ENCODE measurements around the gene MALAT1. TPM values are rescaled to one million over a fixed set of nuclear protein-coding genes. Genes with fewer than 3 reads are reported as not detected.
"Not testable (repeated sequence)": the region's sequence is repeated elsewhere in the genome, so short reads cannot be mapped to it uniquely, and the experiment has no call there.

MALAT1 gene
- total RNA-seq, 8 experiments from 2014 or later: 4,364 to 49,781 (median 11,043) TPM

DNA sequence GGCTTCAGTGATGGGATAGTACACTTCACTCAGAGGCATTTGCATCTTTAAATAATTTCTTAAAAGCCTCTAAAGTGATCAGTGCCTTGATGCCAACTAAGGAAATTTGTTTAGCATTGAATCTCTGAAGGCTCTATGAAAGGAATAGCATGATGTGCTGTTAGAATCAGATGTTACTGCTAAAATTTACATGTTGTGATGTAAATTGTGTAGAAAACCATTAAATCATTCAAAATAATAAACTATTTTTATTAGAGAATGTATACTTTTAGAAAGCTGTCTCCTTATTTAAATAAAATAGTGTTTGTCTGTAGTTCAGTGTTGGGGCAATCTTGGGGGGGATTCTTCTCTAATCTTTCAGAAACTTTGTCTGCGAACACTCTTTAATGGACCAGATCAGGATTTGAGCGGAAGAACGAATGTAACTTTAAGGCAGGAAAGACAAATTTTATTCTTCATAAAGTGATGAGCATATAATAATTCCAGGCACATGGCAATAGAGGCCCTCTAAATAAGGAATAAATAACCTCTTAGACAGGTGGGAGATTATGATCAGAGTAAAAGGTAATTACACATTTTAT is 4.6 kb downstream of the MALAT1 start:
- H3K4me3 ChIP-seq: peak overlapping the region; percentile 50 to 89 (median 60)
- WGBS, 10 experiments: 0 to 11% (median 2%) methylated on average over 1 to 3 of the region's 3 CpGs; no CpG with 5 or more reads in 2 of the 10 experiments
- peaks cover 0 to 1% of the 10 kb centered on the region in 2 donors for H3K4me1 ChIP-seq (replicated peaks in 1 of 2)
- in situ Hi-C loops (cut with MboI; ENCODE audit: low pct_unique_long_range_greater_than_20kb in 2 of 9, low sequenced_read_pairs in 9 of 9, unreplicated experiment in 9 of 9): loop anchor here in 8 of 9 experiments (10.0 to 25.0 kb wide), 3 partner anchors 79 to 141 kb away; partner anchors contain the start of genes NEAT1 (in 7 of the 8) and TIGD3 (in 1 of the 8)
- no peak for ATAC-seq (replicated peaks in 6 of 8)
- no peak overlapping the region for H3K27ac ChIP-seq

DNA sequence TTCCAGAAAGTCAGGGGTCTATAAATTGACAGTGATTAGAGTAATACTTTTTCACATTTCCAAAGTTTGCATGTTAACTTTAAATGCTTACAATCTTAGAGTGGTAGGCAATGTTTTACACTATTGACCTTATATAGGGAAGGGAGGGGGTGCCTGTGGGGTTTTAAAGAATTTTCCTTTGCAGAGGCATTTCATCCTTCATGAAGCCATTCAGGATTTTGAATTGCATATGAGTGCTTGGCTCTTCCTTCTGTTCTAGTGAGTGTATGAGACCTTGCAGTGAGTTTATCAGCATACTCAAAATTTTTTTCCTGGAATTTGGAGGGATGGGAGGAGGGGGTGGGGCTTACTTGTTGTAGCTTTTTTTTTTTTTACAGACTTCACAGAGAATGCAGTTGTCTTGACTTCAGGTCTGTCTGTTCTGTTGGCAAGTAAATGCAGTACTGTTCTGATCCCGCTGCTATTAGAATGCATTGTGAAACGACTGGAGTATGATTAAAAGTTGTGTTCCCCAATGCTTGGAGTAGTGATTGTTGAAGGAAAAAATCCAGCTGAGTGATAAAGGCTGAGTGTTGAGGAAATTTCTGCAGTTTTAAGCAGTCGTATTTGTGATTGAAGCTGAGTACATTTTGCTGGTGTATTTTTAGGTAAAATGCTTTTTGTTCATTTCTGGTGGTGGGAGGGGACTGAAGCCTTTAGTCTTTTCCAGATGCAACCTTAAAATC is 5.3 kb downstream of the MALAT1 start:
- peaks cover 0 to 6% of the 10 kb centered on the region in 2 donors for H3K4me1 ChIP-seq (replicated peaks in 1 of 2)
- WGBS, 10 experiments: 0 to 20% (median 4%) methylated on average over 1 to 3 of the region's 3 CpGs; no CpG with 5 or more reads in 1 of the 10 experiments
- no peak for ATAC-seq (replicated peaks in 6 of 8)
- peak overlapping the region; percentile 50 to 89 (median 60) for H3K4me3 ChIP-seq
- peak overlapping the region in 1 of 2 donors; percentile 22 for H3K27ac ChIP-seq
- in situ Hi-C loops (cut with MboI; ENCODE audit: low pct_unique_long_range_greater_than_20kb in 2 of 9, low sequenced_read_pairs in 9 of 9, unreplicated experiment in 9 of 9): loop anchor here in 8 of 9 experiments (10.0 to 25.0 kb wide), 3 partner anchors 79 to 142 kb away; partner anchors contain the start of genes NEAT1 (in 7 of the 8) and TIGD3 (in 1 of the 8)

DNA sequence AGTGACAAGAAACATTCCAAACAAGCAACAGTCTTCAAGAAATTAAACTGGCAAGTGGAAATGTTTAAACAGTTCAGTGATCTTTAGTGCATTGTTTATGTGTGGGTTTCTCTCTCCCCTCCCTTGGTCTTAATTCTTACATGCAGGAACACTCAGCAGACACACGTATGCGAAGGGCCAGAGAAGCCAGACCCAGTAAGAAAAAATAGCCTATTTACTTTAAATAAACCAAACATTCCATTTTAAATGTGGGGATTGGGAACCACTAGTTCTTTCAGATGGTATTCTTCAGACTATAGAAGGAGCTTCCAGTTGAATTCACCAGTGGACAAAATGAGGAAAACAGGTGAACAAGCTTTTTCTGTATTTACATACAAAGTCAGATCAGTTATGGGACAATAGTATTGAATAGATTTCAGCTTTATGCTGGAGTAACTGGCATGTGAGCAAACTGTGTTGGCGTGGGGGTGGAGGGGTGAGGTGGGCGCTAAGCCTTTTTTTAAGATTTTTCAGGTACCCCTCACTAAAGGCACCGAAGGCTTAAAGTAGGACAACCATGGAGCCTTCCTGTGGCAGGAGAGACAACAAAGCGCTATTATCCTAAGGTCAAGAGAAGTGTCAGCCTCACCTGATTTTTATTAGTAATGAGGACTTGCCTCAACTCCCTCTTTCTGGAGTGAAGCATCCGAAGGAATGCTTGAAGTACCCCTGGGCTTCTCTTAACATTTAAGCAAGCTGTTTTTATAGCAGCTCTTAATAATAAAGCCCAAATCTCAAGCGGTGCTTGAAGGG is 6.0 kb downstream of the MALAT1 start:
- no peak for ATAC-seq (replicated peaks in 6 of 8)
- H3K4me1 ChIP-seq (replicated peaks in 1 of 2): peaks cover 0 to 6% of the 10 kb centered on the region in 2 donors
- in situ Hi-C loops (cut with MboI; ENCODE audit: low pct_unique_long_range_greater_than_20kb in 2 of 9, low sequenced_read_pairs in 9 of 9, unreplicated experiment in 9 of 9): loop anchor here (5.0 to 25.0 kb wide), 4 partner anchors 80 to 143 kb away; partner anchors contain the start of genes NEAT1 (in 8 of the 9) and TIGD3 (in 1 of the 9)
- peak overlapping the region in 1 of 2 donors; percentile 28 for H3K27ac ChIP-seq
- H3K4me3 ChIP-seq: peak overlapping the region; percentile 50 to 89 (median 60)
- 0 to 46% (median 20%) methylated on average over 1 to 7 of the region's 8 CpGs; no CpG with 5 or more reads in 1 of the 10 experiments for WGBS, 10 experiments

DNA sequence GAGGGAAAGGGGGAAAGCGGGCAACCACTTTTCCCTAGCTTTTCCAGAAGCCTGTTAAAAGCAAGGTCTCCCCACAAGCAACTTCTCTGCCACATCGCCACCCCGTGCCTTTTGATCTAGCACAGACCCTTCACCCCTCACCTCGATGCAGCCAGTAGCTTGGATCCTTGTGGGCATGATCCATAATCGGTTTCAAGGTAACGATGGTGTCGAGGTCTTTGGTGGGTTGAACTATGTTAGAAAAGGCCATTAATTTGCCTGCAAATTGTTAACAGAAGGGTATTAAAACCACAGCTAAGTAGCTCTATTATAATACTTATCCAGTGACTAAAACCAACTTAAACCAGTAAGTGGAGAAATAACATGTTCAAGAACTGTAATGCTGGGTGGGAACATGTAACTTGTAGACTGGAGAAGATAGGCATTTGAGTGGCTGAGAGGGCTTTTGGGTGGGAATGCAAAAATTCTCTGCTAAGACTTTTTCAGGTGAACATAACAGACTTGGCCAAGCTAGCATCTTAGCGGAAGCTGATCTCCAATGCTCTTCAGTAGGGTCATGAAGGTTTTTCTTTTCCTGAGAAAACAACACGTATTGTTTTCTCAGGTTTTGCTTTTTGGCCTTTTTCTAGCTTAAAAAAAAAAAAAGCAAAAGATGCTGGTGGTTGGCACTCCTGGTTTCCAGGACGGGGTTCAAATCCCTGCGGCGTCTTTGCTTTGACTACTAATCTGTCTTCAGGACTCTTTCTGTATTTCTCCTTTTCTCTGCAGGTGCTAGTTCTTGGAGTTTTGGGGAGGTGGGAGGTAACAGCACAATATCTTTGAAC is 6.8 kb downstream of the MALAT1 start:
- peak overlapping the region; percentile 50 to 89 (median 60) for H3K4me3 ChIP-seq
- peaks cover 0 to 6% of the 10 kb centered on the region in 2 donors for H3K4me1 ChIP-seq (replicated peaks in 1 of 2)
- in situ Hi-C loops (cut with MboI; ENCODE audit: low pct_unique_long_range_greater_than_20kb in 2 of 9, low sequenced_read_pairs in 9 of 9, unreplicated experiment in 9 of 9): loop anchor here (5.0 to 25.0 kb wide), 4 partner anchors 81 to 143 kb away; partner anchors contain the start of genes NEAT1 (in 8 of the 9) and TIGD3 (in 1 of the 9)
- H3K27ac ChIP-seq: peak overlapping the region; percentile 10 to 28
- WGBS, 10 experiments: 8 to 61% (median 39%) methylated on average over 4 to 12 of the region's 12 CpGs; no CpG with 5 or more reads in 2 of the 10 experiments
- no peak for ATAC-seq (replicated peaks in 6 of 8)

DNA sequence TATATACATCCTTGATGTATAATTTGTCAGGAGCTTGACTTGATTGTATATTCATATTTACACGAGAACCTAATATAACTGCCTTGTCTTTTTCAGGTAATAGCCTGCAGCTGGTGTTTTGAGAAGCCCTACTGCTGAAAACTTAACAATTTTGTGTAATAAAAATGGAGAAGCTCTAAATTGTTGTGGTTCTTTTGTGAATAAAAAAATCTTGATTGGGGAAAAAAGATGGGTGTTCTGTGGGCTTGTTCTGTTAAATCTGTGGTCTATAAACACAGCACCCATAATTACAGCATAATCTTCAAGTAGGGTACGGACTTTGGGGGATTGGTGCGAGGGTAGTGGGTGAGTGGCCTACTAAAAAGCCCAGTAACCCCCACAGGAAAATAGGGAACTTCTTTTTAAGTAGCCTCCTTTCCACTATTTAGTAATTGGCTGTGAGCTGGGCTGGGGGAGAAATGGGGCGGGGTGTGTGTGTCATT is 7.5 kb downstream of the MALAT1 start:
- H3K4me3 ChIP-seq: peak overlapping the region; percentile 50 to 89 (median 60)
- in situ Hi-C loops (cut with MboI; ENCODE audit: low pct_unique_long_range_greater_than_20kb in 2 of 9, low sequenced_read_pairs in 9 of 9, unreplicated experiment in 9 of 9): loop anchor here (5.0 to 25.0 kb wide), 4 partner anchors 82 to 144 kb away; partner anchors contain the start of genes NEAT1 (in 8 of the 9) and TIGD3 (in 1 of the 9)
- no peak for ATAC-seq (replicated peaks in 6 of 8)
- 5 to 92% (median 50%) methylated on average over 1 to 4 of the region's 4 CpGs; no CpG with 5 or more reads in 1 of the 10 experiments for WGBS, 10 experiments
- peaks cover 0 to 6% of the 10 kb centered on the region in 2 donors for H3K4me1 ChIP-seq (replicated peaks in 1 of 2)
- peak overlapping the region; percentile 10 to 28 for H3K27ac ChIP-seq

DNA sequence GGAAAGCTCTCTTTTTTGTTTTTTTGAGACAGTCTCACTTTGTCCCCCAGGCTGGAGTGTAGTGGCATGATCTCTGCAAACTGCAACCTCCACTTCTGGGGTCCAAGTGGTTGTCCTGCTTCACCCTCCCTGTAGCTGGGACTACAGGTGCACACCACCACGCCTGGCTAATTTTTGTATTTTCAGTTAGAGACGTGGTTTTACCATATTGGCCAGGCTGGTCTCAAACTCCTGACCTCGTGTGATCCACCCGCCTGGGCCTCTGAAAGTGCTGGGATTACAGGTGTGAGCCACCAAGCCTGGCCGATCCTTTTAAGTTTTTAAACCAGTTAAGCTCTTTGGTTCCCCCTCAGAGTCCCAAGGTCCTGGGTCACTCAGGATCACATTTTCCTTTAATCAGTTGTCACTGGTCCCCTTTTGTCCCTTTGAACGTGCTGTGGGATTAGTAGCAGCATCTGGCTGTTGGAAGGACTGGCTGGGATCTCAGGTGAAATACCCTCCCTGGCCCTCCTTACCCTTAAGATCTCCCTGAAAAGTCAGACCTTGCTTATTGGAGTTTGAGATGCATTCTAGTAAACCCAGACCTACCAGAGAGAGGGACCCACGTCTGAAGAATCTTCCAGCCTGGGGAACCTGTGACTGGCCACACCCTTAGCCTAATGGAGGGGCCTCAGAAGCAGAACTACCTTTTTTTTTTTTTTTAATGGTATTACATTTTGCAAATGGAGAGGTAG is 8.1 kb downstream of the MALAT1 start:
- Histone ChIP-seq H3K4me1 (replicated peaks in 1 of 2) (peaks cover 0 to 6% of the 10 kb centered on the region in 2 donors), H3K27ac (peak overlapping the region; percentile 10 to 28), H3K4me3 (peak overlapping the region; percentile 50 to 89 (median 60))
- WGBS, 10 experiments: 0 to 60% (median 40%) methylated on average over 1 to 6 of the region's 7 CpGs; no CpG with 5 or more reads in 4 of the 10 experiments
- ATAC-seq (replicated peaks in 6 of 8): peak; percentile 8 to 41 (median 34)
- in situ Hi-C loops (cut with MboI; ENCODE audit: low pct_unique_long_range_greater_than_20kb in 2 of 9, low sequenced_read_pairs in 9 of 9, unreplicated experiment in 9 of 9): loop anchor here (5.0 to 25.0 kb wide), 4 partner anchors 82 to 145 kb away; partner anchors contain the start of genes NEAT1 (in 8 of the 9) and TIGD3 (in 1 of the 9)

DNA sequence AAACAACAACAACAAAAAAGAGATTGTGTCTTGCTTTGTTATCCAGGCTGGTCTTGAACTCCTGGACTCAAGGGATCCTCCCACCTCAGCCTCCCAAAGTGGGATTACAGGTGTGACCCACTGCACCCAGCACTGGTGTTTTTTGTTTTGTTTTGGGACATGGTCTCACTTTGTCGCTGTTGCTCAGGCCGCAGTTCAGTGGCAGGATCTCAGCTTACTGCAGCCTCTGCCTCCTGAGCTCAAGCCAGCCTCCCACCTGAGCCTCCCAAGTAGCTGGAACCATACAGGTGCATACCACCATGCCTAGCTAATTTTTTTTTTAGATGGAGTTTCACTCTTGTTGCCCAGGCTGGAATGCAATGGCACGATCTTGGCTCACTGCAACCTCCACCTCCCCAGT is 13.5 kb downstream of the MALAT1 start:
- not testable (repeated sequence) for H3K4me1 ChIP-seq (replicated peaks in 1 of 2); H3K4me3 ChIP-seq; H3K27ac ChIP-seq; ATAC-seq (replicated peaks in 6 of 8)
- in situ Hi-C loops (cut with MboI; ENCODE audit: low pct_unique_long_range_greater_than_20kb in 2 of 9, low sequenced_read_pairs in 9 of 9, unreplicated experiment in 9 of 9): loop anchor here in 4 of 9 experiments (10.0 to 25.0 kb wide), 3 partner anchors 68 to 150 kb away; partner anchors contain the start of genes NEAT1 (in 3 of the 4) and TIGD3 (in 1 of the 4)
- 90 to 100% (median 100%) methylated on average over 1 to 2 of the region's 3 CpGs; no CpG with 5 or more reads in 5 of the 10 experiments for WGBS, 10 experiments

DNA sequence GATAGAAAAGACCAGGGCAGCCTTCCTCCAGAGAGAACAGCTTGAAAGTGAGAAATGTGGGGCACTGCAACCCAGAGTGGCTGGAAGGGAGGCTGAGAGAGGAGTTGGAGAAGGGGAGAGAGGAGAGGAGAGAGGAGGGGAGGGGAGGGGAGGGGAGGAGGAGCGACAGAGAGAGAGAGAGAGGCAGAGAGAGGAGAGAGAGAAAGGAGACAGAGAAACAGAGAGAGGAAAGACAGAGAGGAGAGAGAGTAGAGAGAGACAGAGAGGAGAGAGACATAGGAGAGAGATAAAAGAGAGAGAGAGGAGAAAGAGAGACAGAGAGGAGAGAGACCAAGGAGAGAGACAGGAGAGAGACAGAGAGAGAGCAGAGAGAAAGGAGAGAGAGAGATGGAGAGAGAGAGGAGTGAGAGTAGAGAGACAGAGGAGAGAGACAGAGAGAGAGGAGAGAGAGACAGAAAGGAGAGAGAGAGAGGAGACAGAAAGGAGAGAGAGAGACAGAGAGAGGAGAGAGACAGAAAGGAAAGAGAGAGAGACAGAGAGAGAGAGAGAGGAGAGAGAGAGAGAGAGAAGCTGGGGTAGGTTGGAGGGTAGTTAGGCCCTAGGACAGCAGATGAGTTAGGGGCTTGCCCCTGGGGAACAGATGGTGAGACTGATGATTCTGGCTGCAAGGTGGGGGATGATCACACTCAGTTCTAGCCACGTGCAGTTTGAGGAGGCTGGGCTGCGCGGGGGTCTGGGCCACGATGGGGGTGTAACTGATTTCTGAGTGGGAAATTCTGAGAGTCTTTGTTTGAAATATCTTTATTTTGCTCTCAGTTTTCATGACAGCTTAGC is 17.5 kb downstream of the MALAT1 start:
- H3K27ac ChIP-seq: no peak overlapping the region
- no peaks in the 10 kb centered on the region for H3K4me1 ChIP-seq (replicated peaks in 1 of 2)
- no peak overlapping the region for H3K4me3 ChIP-seq
- ATAC-seq (replicated peaks in 6 of 8): no peak
- WGBS, 10 experiments: 8 to 85% (median 72%) methylated on average over 1 to 4 of the region's 5 CpGs; no CpG with 5 or more reads in 6 of the 10 experiments
- in situ Hi-C loops (cut with MboI; ENCODE audit: low pct_unique_long_range_greater_than_20kb in 2 of 9, low sequenced_read_pairs in 9 of 9, unreplicated experiment in 9 of 9): loop anchor here in 4 of 9 experiments (10.0 to 25.0 kb wide), 3 partner anchors 72 to 154 kb away; partner anchors contain the start of genes NEAT1 (in 3 of the 4) and TIGD3 (in 1 of the 4)

DNA sequence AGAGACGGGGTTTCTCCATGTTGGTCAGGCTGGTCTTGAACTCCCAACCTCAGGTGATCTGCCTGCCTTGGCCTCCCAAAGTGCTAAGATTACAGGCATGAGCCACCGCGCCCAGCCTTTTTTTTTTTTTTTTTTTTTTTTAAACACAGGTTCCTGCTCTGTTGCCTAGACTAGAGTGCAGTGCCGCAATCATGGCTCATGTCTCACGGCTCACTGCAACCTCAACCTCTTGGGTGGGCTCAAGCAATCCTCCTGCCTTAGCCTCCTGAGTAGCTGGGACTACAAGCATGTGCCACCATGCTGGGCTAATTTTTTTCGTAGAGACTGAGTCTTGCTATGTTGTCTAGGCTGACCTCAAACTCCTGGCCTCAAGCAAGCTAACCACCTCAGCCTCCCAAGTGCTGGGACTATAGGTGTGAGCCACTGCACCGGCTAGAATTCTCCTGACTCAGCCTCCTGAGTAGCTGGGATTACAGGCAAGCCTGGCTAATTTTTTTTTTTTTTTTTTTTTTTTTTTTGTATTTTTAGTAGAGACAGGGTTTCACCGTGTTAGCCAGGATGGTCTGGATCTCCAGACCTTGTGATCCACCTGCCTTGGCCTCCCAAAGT is 20.2 kb downstream of the MALAT1 start:
- in situ Hi-C loops (cut with MboI; ENCODE audit: low pct_unique_long_range_greater_than_20kb in 2 of 9, low sequenced_read_pairs in 9 of 9, unreplicated experiment in 9 of 9): loop anchor here in 4 of 9 experiments (10.0 to 25.0 kb wide), 3 partner anchors 74 to 157 kb away; partner anchors contain the start of genes NEAT1 (in 3 of the 4) and TIGD3 (in 1 of the 4)
- H3K27ac ChIP-seq; H3K4me3 ChIP-seq; ATAC-seq (replicated peaks in 6 of 8): not testable (repeated sequence)
- peaks cover 8 to 12% of the 10 kb centered on the region in 2 donors for H3K4me1 ChIP-seq (replicated peaks in 1 of 2)
- WGBS, 10 experiments: 40 to 100% (median 83%) methylated on average over 1 to 4 of the region's 8 CpGs; no CpG with 5 or more reads in 1 of the 10 experiments

Measured in motor neuron (in vitro differentiated cells).